C4-2B (cell line): ENCODE data around the gene NRG3.

Experiments
- H3K27ac ChIP-seq: fragments of 450-650 bp; 2 replicates; pipeline ENCODE4 v1.5.1; 2017
- CTCF ChIP-seq: fragments of 450-650 bp; conservative IDR thresholded peaks from 2 replicates; pipeline ENCODE4 v1.5.1; 2017; ENCODE audit warnings: mild to moderate bottlenecking
- ZFX ChIP-seq: fragments of 450-650 bp; IDR thresholded peaks from 2 replicates; pipeline ENCODE4 v1.6.1; 2017

Gene NRG3

GRCh38 chr10:81917666-81918065 is 42.7 kb downstream of the NRG3 start:
- no peak overlapping the region for H3K27ac ChIP-seq
- no peak for TF ChIP-seq CTCF
- no peak for TF ChIP-seq ZFX

- no peak for TF ChIP-seq ZFX
- TF ChIP-seq CTCF: no peak
- no peak overlapping the region for H3K27ac ChIP-seq
Measured at GRCh38 chr10:81918766-81919165, 43.8 kb downstream of the NRG3 start.

- no peak overlapping the region for H3K27ac ChIP-seq
- TF ChIP-seq ZFX (no peak), CTCF (peak; percentile 87)
Measured at GRCh38 chr10:81920213-81920829, 45.3 kb downstream of the NRG3 start.

- H3K27ac ChIP-seq: no peak overlapping the region
- TF ChIP-seq ZFX: no peak
- TF ChIP-seq CTCF: no peak
Measured at GRCh38 chr10:81928119-81928518, 53.1 kb downstream of the NRG3 start.

GRCh38 chr10:81943583-81943982 is 68.6 kb downstream of the NRG3 start:
- no peak overlapping the region for H3K27ac ChIP-seq
- TF ChIP-seq ZFX: no peak
- TF ChIP-seq CTCF: no peak

- no peak for TF ChIP-seq CTCF
- no peak for TF ChIP-seq ZFX
- no peak overlapping the region for H3K27ac ChIP-seq
Measured at GRCh38 chr10:81944609-81945008, 69.6 kb downstream of the NRG3 start.

- TF ChIP-seq CTCF (no peak), ZFX (no peak)
- no peak overlapping the region for H3K27ac ChIP-seq
Measured at GRCh38 chr10:81949283-81949682, 74.3 kb downstream of the NRG3 start.
